Gastroesophageal sphincter (tissue), 3 donors: ENCODE data around the gene SDK1.

Source experiments
- POLR2A ChIP-seq, 2 donors: fragments of 450-650 bp; IDR thresholded peaks; one replicate each; pipeline ENCODE4 v1.6.1; 2017; ENCODE audit warnings: antibody characterized with exemption in 2 of 2, mild to moderate bottlenecking in 2 of 2, moderate library complexity in 1 of 2
- TF ChIP-seq, protein P1 (sequence below), 4 experiments: fragments of 200-600 bp in 2 of 4; fragments of 450-650 bp in 2 of 4; sonication (generic) in 1 of 4; IDR thresholded peaks; one replicate each; pipeline ENCODE4 v1.5.1; 2017 to 2019; ENCODE audit warnings: antibody characterized with exemption in 4 of 4, mild to moderate bottlenecking in 2 of 4, moderate library complexity in 2 of 4

DNA sequence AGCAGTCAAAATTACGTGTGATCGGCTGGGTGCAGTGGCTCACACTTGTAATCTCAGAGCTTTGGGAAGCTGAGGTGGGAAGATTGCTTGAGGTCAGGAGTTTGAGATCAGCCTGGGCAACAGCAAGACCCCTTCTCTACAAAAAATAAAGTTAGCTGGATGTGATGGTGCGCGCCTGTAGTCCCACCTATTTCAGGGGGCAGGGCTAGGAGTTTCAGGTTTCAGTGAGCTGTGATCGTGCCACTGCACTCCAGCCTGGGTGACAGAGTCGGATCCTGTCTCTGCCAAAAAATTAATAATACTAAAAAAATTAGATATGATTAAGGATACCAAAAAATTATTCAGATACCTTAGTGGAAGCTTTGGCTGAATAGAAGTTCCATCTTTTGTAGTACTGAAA is 136.4 kb downstream of the SDK1 start:
- TF ChIP-seq, protein P1, sequence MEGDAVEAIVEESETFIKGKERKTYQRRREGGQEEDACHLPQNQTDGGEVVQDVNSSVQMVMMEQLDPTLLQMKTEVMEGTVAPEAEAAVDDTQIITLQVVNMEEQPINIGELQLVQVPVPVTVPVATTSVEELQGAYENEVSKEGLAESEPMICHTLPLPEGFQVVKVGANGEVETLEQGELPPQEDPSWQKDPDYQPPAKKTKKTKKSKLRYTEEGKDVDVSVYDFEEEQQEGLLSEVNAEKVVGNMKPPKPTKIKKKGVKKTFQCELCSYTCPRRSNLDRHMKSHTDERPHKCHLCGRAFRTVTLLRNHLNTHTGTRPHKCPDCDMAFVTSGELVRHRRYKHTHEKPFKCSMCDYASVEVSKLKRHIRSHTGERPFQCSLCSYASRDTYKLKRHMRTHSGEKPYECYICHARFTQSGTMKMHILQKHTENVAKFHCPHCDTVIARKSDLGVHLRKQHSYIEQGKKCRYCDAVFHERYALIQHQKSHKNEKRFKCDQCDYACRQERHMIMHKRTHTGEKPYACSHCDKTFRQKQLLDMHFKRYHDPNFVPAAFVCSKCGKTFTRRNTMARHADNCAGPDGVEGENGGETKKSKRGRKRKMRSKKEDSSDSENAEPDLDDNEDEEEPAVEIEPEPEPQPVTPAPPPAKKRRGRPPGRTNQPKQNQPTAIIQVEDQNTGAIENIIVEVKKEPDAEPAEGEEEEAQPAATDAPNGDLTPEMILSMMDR (IDR thresholded peaks at IDR 0.05), result no peak
- no peak for TF ChIP-seq POLR2A (IDR thresholded peaks at IDR 0.05)
